ENCODE measurements around the gene ECM1.

The ECM1 gene

DNA sequence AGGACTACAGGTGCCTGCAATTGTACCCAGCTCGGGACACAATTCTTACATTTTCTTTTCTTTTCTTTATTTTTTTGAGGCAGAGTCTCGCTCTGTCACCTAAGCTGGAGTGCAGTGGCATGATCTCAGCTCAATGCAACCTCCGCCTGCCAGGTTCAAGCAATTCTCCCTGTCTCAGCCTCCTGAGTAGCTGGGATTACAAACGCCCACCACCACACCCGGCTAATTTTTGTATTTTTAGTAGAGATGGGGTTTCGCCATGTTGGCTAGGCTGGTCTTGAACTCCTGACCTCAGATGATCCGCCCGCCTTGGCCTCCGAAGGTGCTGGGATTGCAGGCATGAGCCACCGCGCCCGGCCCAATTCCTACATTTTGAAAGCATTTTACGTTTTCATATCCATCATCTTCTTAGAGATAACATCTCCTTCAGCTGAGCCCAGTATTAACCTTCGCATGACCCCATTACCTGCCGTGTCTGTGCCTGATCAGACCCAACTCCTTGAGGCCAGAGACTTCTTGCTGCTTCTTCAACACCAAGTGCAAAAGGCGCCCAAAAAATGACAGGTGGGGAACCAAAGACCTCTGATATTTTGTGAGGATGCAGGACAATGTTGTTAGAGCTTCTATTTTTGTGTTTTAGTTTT lies 38.5 kb downstream of the ECM1 start:
- DNase-seq: no peak

DNA sequence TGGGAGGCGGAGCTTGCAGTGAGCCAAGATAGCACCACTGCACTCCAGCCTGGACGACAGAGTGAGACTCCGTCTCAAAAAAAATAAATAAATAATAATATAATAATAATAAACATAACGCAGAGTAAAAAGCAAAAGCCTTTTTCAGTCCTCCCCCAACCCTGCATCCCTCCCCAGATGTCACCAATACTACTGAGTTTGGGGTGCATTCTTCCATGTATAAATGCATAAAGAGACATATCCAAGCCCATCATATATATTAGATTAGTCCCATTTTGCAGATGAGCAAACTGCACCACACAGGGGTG lies 40.4 kb downstream of the ECM1 start:
- no peak for DNase-seq

- DNase-seq: no peak
These were observed 41.0 kb downstream of the ECM1 start, which contains the start of gene ADAMTSL4 for GRCh38 chr1:150548632-150549495. TSS of gene ADAMTSL4 (plus strand) at chr1:150549408. CDS start at chr1:150552289, 2,881 bp downstream.

DNA sequence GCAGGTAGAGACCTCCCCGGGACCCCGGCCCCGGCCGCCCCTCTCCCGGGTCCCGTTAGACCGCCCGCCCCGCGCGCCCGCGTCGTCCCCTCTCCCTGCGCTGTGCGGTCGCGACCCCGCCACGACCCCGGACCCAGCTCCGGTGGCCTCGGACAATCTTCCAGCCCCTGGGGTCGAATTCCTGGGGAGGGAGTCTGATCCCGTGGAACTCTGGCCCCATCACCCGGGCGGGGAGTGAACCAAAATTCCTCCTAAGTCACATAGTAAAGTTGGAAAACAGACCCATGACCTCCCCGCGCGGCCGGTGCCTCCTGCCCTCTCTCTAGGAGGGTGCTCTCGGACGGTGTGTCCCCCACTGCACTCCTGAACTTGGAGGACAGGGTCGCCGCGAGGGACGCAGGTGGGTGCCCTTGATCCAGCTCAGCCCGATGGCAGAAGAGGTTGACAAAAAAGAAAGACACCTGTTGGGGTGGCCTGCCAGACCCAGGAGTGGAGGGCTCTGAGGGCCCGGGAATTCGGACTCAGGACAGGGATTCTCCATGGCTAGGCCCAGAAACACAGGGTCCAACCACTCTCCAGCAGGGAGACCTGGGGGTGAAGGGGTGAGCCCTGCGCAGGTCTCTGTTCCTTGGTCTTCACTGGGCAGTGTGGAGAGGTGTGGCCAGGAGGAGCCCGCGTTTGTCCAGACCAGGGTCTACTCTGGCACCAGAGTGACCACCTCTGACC lies 41.8 kb downstream of the ECM1 start:
- DNase-seq: no peak

GRCh38 chr1:150550222-150551050 lies 42.5 kb downstream of the ECM1 start:
- DNase-seq: no peak

- no peak for DNase-seq
These were observed 43.3 kb downstream of the ECM1 start for GRCh38 chr1:150551051-150551783.

DNA sequence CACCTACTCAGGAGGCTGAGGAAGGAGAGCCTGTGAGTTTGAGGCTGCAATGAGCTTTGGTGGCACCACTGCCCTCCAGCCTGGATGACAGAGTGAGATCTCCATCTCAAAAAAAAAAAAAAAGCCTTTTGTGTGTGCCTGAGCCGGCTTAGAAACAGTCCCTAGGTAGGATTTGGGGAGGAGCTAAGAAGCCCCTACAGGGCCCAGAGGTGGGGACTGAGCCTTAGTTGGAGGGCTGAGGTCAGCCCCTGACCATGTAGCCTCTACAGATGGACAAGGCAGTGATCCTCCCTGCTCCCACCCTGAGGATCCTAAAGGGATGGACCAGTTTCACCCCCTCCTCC lies 43.8 kb downstream of the ECM1 start:
- no peak for DNase-seq

GRCh38 chr1:150552128-150552910 lies 44.4 kb downstream of the ECM1 start:
- no peak for DNase-seq

DNA sequence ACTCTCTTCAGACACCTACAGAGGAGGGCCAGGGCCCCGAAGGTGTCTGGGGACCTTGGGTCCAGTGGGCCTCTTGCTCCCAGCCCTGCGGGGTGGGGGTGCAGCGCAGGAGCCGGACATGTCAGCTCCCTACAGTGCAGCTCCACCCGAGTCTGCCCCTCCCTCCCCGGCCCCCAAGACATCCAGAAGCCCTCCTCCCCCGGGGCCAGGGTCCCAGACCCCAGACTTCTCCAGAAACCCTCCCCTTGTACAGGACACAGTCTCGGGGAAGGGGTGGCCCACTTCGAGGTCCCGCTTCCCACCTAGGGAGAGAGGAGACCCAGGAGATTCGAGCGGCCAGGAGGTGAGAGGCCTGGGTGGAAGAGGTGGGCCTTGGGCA lies 45.0 kb downstream of the ECM1 start:
- no peak for DNase-seq

- DNase-seq: no peak
These were observed 45.6 kb downstream of the ECM1 start for GRCh38 chr1:150553392-150554085.

DNA sequence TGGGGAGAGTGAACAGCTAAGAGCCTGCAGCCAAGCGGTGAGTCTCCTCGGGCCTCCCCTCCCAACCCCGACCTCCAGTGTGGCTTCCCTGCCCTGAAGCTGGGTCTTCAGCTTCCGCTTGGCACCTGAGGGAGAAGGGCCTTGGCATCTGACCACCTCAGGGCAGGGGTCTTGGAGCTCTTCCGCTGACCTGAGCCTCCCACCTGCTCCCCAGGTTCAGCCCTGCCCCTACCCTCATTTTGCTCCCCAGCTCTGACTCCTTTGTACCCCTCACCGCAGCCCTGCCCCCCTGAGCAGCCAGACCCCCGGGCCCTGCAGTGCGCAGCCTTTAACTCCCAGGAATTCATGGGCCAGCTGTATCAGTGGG lies 46.2 kb downstream of the ECM1 start:
- no peak for DNase-seq

DNA sequence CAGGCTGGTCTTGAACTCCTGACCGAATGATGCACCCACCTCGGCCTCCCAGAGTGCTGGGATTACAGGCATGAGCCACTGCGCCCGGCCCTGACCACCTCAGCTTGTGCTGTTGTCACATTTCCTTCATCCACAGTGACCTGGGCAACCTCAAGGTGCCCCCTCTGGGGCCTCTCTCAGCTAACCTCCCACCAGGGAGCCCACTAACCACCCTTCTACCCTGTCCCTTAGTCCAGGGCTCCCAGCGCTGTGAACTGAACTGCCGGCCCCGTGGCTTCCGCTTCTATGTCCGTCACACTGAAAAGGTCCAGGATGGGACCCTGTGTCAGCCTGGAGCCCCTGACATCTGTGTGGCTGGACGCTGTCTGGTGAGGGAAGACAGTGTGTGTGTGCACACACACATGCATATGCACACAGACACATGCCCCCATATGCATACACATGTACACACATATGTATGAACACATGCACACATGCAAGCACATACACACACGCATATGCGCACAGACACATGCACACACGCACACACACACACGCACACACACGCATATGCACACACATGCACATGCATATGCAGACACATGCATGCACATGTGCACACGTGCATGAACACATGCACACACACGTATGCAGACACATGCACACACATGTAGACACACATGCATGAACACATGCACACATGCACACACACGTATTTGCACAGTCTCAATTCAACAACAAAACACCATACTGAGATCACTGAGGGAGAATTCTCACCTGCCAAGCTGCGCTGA lies 47.5 kb downstream of the ECM1 start:
- DNase-seq: no peak

DNA sequence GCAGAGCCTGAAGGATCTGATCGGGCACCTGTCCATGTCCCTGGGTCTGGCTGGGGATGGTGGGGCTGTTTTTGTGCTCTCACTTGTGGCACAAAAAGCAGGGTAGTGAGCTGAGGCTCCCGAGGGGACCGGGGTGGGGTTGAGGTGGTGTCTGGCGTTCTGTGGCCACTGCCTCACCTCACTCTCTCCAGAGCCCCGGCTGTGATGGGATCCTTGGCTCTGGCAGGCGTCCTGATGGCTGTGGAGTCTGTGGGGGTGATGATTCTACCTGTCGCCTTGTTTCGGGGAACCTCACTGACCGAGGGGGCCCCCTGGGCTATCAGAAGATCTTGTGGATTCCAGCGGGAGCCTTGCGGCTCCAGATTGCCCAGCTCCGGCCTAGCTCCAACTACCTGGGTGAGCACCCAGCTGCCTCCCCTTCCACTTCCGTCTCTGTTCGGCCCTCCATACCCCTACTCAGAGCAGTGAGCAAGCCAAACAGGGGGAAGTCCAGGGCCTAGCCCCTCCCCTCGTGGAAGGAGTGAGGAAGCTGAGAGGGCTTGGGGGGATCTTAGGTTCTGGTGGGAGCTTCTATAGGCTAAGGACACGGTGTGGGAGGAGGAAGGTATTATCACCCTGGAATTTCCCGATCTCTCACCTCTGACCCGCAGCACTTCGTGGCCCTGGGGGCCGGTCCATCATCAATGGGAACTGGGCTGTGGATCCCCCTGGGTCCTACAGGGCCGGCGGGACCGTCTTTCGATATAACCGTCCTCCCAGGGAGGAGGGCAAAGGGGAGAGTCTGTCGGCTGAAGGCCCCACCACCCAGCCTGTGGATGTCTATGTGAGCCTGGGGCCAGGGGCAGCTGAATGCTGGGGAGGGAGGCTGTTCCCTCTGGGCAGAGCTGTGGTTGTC lies 48.3 kb downstream of the ECM1 start:
- DNase-seq: no peak

GRCh38 chr1:150557065-150557600 lies 49.2 kb downstream of the ECM1 start:
- DNase-seq: no peak

DNA sequence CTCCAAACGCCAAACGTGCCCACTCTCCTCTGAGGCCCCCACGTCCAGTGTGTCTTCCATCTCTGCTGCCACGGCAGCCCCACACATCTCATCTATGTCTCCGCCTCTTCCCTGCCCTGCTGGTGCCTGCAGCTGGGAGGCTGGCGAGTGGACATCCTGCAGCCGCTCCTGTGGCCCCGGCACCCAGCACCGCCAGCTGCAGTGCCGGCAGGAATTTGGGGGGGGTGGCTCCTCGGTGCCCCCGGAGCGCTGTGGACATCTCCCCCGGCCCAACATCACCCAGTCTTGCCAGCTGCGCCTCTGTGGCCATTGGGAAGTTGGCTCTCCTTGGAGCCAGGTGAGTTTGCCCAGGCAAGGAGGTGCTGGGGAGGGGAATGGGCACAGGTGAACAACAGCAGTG lies 49.9 kb downstream of the ECM1 start:
- DNase-seq: no peak

DNA sequence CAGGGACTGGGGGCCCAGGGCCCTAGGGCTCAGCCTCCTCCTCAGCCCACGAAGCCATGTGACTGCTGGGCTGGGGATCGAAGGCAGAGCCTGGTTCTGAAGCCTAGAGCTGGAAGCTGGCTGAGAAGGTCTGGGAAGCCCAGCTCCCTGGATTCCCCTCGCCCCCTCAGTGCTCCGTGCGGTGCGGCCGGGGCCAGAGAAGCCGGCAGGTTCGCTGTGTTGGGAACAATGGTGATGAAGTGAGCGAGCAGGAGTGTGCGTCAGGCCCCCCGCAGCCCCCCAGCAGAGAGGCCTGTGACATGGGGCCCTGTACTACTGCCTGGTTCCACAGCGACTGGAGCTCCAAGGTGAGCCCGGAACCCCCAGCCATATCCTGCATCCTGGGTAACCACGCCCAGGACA lies 50.4 kb downstream of the ECM1 start:
- DNase-seq: no peak

GRCh38 chr1:150558761-150559655 lies 51.1 kb downstream of the ECM1 start:
- DNase-seq: no peak

GRCh38 chr1:150559656-150560010 lies 51.7 kb downstream of the ECM1 start:
- DNase-seq: no peak
